ENCODE data around the gene NTSR1. TPM values are rescaled to one million over a fixed set of nuclear protein-coding genes. Genes with fewer than 3 reads are reported as not detected.

Gene NTSR1
- total and polyA plus RNA-seq, 2 of the 13 experiments (the other 11 are each of a cell fraction or from before 2014, with no cell fraction given) = 0.09 to 0.12 TPM

DNA sequence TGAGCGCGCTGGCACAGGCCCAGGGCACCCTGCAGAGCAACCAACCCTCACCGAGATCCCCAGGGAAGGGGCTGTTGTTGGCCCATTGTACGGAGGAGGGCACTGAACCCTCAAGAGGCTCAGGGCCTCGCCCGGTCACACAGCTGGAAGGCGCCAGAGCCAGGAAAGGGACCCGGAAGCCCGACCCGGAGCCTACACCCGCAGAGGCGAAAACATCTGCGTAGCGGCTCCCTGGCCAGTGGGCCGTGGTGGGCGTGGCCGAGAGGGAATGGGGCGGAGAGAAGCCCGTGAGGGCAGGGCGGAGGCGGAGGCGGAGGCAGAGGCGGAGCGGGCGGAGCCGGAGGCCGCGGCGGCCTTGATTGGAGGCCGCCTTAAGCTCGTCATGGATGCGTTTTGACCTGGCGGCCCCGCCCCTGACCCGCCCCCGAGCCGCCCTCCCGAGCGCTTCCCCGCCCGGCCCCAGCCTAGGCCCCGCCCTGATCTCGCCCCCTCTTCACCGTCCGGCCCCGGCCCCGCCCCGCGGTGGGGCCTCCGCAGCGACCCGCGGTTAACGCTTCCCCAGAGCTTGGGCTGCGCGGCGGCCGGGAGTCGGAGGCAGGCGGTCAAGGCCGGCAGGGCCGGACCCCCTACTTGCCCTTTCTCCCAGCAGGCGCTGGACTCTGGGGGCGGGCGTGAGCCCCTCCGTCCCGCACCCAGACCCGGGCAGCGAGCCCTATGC lies 85.5 kb downstream of the NTSR1 start (continued):
- TF ChIP-seq, protein P1, sequence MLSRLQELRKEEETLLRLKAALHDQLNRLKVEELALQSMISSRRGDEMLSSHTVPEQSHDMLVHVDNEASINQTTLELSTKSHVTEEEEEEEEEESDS (CRISPR knock-in tag; IDR thresholded peaks at IDR 0.05; ENCODE audit: borderline replicate concordance) = peak; percentile 69; the same call in 1 of the 2 replicates
- TF ChIP-seq ATF7 (IDR thresholded peaks at IDR 0.05) = no peak
- TF ChIP-seq ATF7 (CRISPR knock-in tag; IDR thresholded peaks at IDR 0.05) = peak; percentile 38; the same call in 1 of the 2 replicates
- 0 out of 2 replicates have a peak, but pooled peaks have one; percentile 90 for TF ChIP-seq GPN1 (CRISPR knock-in tag; IDR thresholded peaks at IDR 0.05; ENCODE audit: borderline replicate concordance)
- peak; percentile 48; the same call in 1 of the 2 replicates for TF ChIP-seq SAFB2 (CRISPR knock-in tag; IDR thresholded peaks at IDR 0.05; ENCODE audit: borderline replicate concordance, low read depth)
- TF ChIP-seq ZNF235 (CRISPR knock-in tag; IDR thresholded peaks at IDR 0.05; ENCODE audit: borderline replicate concordance) = peak; percentile 94

DNA sequence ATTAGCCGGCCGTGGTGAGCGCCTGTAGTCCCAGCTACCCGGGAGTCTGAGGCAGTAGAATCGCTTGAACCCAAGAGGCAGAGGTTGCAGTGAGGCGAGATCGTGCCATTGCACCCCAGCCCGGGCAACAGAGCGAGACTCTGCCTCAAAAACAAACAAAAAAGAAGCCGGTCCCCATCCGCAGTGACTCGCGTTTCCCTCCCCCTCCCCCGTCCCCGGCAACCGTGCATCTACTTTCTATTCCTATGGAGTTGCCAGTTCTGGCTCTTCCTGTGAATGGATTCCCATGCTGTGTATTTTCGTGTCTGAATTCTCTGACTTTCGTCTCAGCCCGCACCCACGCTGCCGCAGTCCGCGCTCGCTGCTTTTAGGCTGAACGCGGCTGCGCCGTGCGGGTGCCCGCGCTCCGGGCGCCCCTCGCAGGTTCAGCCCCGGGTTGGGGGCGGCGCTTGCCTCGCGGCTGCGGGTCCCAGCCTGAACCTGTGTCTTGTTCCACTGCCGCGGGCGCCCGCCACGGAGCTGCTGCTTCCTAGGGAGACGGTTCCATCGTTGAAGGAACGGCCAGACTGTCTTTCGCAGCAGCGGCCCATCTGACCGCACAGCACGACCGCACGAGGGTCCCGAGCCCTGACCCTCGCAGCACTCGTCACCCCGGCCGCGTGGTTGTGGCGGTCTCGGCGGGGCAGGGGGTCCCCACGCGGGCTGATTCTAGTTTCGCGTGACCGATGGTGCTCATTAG lies 86.6 kb downstream of the NTSR1 start:
- H3K27me3 ChIP-seq (ENCODE audit: control insufficient read depth in 1 of 2, insufficient read depth in 2 of 2, low read length in 2 of 2) = peaks cover 2 to 19% of the 10 kb centered on the region in 2 experiments; a peak in 4 of 5 replicates
- WGBS (ENCODE audit: low lambda C conversion rate) = 1% methylated on average over 47 of the region's 68 CpGs
- peak overlapping the region; percentile 84 for H3K9ac ChIP-seq (ENCODE audit: insufficient read depth, low read depth, low read length)
- peaks cover 8% of the 10 kb centered on the region for H3K79me2 ChIP-seq (ENCODE audit: insufficient read depth, low read length)
- POLR2A ChIA-PET = interaction anchor here (0.7 to 4.2 kb wide), 17 partner anchors 10 to 385 kb away, joined by 3 to 110 read pairs (median 9); partner anchors contain the start of genes COL9A3, DIDO1, GID8 and OGFR
- peak overlapping the region; percentile 99 for H3K4me2 ChIP-seq (ENCODE audit: low read depth, low read length)
- no TSS peak for BruUV-seq (replicated peaks)
- intact Hi-C loops (cut with micrococcal nuclease; ENCODE audit: unreplicated experiment) = loop anchor here (10.0 kb wide), 1 partner anchor 420 kb away; no protein-coding TSS in a partner anchor
- no peak overlapping the region for H2AFZ ChIP-seq (ENCODE audit: low read length)
- peak overlapping the region; percentile 66 to 82 (median 79) for H3K4me3 ChIP-seq (replicated peaks in 1 of 3; ENCODE audit: insufficient read depth in 1 of 3, low read depth in 2 of 3, low read length in 3 of 3)
- H3K27ac ChIP-seq (ENCODE audit: extremely low read length, insufficient read depth, low read length) = peak overlapping the region; percentile 89
- FAIRE-seq = no peak
- H4K20me1 ChIP-seq (ENCODE audit: insufficient read depth, low read length) = peaks cover 5% of the 10 kb centered on the region; the same call in 1 of the 2 replicates
- peaks cover 40% of the 10 kb centered on the region for H3K4me1 ChIP-seq (ENCODE audit: insufficient read depth, low read length)
- CTCF ChIA-PET (ENCODE audit: low intra/inter-chr PET ratio, low total read pairs) = no interaction called here
- H3K36me3 ChIP-seq (replicated peaks in 1 of 2; ENCODE audit: control insufficient read depth in 1 of 2, insufficient read depth in 2 of 2, low read length in 2 of 2) = peaks cover 19 to 26% of the 10 kb centered on the region in 2 experiments; a peak in 4 of 5 replicates
- peak; percentile 34 for ATAC-seq
- in situ Hi-C loops (cut with HindIII; ENCODE audit: extremely low pct_ligation_motif_present, low pct_unique_long_range_greater_than_20kb) = loop anchor here (25.0 kb wide), 1 partner anchor 283 kb away; no protein-coding TSS in a partner anchor
- DNase-seq (ENCODE audit: low spot score) = peak; percentile 77
- H3K9me3 ChIP-seq (ENCODE audit: low read length) = no peaks in the 10 kb centered on the region
- no peak for TF ChIP-seq ZNF773 (CRISPR knock-in tag; IDR thresholded peaks at IDR 0.05; ENCODE audit: borderline replicate concordance)
- TF ChIP-seq, protein P2, sequence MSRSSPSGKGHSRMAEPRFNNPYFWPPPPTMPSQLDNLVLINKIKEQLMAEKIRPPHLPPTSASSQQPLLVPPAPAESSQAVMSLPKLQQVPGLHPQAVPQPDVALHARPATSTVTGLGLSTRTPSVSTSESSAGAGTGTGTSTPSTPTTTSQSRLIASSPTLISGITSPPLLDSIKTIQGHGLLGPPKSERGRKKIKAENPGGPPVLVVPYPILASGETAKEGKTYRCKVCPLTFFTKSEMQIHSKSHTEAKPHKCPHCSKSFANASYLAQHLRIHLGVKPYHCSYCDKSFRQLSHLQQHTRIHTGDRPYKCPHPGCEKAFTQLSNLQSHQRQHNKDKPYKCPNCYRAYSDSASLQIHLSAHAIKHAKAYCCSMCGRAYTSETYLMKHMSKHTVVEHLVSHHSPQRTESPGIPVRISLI (CRISPR knock-in tag; IDR thresholded peaks at IDR 0.05; ENCODE audit: borderline replicate concordance) = peak; percentile 77
- no peak for TF ChIP-seq TEAD2 (CRISPR knock-in tag; IDR thresholded peaks at IDR 0.05)
- TF ChIP-seq ZNF761 (CRISPR knock-in tag; conservative IDR thresholded peaks at IDR 0.05) = peak; percentile 78; the same call in 1 of the 2 replicates
- TF ChIP-seq U2AF2 (IDR thresholded peaks at IDR 0.05; ENCODE audit: low read depth, low read length) = no peak
- TF ChIP-seq, protein P3, sequence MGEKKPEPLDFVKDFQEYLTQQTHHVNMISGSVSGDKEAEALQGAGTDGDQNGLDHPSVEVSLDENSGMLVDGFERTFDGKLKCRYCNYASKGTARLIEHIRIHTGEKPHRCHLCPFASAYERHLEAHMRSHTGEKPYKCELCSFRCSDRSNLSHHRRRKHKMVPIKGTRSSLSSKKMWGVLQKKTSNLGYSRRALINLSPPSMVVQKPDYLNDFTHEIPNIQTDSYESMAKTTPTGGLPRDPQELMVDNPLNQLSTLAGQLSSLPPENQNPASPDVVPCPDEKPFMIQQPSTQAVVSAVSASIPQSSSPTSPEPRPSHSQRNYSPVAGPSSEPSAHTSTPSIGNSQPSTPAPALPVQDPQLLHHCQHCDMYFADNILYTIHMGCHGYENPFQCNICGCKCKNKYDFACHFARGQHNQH (CRISPR knock-in tag; IDR thresholded peaks at IDR 0.05) = no peak
- TF ChIP-seq, protein P4, sequence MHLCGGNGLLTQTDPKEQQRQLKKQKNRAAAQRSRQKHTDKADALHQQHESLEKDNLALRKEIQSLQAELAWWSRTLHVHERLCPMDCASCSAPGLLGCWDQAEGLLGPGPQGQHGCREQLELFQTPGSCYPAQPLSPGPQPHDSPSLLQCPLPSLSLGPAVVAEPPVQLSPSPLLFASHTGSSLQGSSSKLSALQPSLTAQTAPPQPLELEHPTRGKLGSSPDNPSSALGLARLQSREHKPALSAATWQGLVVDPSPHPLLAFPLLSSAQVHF (CRISPR knock-in tag; IDR thresholded peaks at IDR 0.05) = peak; percentile 69; the same call in 1 of the 2 replicates
- TF ChIP-seq ZNF484 (CRISPR knock-in tag; IDR thresholded peaks at IDR 0.05; ENCODE audit: borderline replicate concordance, low read depth) = no peak; the same call in 1 of the 2 replicates
- TF ChIP-seq NR2F1 (CRISPR knock-in tag; IDR thresholded peaks at IDR 0.05) = no peak
- TF ChIP-seq ZBTB7B (CRISPR knock-in tag; IDR thresholded peaks at IDR 0.05) = peak; percentile 80
- 0 out of 2 replicates have a peak, but pooled peaks have one; percentile 23 for TF ChIP-seq MIER2 (CRISPR knock-in tag; IDR thresholded peaks at IDR 0.05)
